NCI-H2107 treated with DMSO at 0.1 percent for 48 hours (cell line): ENCODE measurements around the gene PLEK.
"Not testable (repeated sequence)": the region's sequence is repeated elsewhere in the genome, so short reads cannot be mapped to it uniquely, and the experiment has no call there.

Source experiments
- DNase-seq: peaks from one replicate; lab custom pipeline; 2025; ENCODE audit not compliant: unreplicated experiment; lab: John Stamatoyannopoulos, UW

The PLEK gene

DNA sequence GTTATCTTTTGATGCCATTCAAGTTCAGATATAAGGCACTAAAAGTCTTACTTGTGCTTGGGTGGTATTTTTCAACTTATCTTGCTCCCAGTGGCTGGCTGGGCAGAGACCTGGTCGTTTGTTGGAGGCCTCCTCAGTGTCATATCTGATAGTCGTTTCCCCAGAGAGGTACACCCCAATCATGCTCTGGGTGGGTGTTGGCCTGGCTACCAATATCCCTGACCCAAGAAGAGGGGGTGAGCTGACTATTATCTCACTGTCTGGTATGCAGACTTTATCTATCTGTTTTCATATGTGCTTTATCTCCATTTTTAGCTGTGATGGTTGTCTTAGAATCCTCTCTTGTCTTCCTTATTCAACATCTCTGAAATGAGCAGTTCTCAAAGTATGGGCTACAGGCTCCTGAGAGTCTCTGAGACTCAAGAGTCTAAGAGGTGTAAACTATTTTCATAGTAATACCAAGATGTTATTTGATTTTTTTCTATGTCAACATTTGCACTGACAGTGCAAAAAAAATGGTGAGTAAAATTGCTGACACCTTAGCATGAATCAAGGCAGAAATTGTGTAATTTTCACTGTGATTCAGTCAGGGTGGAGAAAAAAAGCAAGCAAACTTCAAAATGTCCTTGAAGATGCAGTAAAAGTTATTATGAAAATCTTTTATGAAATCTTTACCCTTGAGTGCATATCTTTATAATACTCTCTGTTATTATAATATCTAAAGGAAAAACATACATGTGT is 12.3 kb upstream of the PLEK start:
- no peak for DNase-seq

DNA sequence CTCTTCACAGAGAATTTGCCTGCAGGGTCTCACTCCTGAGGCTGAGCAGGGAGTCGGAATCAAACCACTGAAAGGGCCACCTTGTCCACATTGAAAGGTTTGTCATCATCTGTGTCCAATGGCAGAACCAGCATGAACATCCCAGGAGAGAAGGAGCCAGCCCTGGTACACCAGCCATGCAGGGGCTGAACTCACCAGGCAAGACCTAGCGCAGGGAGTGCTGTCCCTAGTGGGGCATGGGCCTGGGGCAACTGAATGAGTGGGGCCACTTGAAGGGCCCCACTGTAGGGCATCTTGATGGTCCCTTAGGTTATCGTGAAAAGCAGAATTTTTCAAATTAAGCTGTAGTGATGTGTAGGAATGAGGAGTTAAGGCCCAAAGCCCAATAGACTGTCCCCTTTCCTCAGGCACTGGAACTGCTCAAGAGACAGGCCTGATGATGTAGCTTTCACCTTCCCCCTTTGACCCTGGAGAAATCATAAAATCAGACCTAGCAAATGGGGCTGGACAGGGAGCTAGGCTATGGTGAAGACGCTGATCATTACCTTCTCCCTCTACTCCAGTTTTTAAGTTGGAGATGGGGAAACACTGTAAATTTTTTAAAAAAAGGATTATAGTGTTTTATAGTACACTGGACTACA is 8.4 kb upstream of the PLEK start:
- no peak for DNase-seq

DNA sequence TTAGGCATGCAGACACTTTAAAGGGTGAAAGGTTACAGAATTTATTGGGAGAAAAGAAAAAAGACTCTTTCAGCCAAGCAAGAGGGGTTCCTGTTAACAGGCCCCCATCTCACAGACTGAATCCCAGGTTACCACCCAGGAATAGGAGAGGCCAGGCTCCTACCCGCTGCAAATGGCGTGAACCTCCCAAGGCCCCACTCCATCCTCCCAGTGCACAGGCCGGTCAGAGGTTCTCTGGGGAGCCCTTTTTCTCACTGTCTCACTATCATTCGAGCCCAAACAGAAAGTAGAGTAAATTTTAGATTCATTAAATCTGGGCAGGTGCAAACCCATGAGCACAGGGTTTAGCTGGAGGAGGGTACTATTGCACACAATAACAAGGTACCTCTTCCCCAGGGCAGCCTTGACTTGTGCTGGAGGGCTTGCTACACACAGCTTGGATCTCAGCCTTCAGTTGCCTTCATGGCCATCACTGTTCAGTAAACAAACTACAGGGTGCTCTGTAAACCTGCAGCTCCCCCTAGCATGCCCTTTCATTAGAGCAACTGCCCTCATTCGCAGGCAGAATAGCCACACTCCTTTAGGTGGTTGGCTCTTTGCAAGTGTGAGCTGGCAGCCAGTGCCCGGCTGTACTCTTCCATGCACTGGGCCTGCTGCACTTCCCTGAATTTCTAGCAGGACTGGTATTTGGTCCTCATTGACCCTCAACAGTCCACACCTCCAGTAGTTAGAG is 7.3 kb upstream of the PLEK start:
- DNase-seq: peak; percentile 49

DNA sequence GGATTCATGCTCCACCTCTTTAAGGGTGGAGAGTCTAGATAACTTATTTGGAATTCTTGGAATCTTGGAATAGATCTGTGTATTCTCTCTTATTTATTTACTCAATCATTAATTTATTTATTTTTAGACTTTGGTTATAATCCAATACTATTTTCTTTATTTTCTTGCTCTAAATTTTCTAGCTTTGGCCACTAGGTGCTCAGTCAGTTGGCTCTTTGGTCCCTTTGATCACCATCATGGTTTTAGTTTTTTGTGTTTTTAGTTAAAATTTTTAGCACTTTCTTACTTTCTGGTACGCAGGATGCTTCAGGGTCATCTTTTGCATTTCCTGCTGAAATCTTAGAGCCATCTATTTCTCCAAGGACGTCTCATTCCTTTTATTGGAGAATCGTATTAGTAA is 5.2 kb upstream of the PLEK start:
- no peak for DNase-seq

DNA sequence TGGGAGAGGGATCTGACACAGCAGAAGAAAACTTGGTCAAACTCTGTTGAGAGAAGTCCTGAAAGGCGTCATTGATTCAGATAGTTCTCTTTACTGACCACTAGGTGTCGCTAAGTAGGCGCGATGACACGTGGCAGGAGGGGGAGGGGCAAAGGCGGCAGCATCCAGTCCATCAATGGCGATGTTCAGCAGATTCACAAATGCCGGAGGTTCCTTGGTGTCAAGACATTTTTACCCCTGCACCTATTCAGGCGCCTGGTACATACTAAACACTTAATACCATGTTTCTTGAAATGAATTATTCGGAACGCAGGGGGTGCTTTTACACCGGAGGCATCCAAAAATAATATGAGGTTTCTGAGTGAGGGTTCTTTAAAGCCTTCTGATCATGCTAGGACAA is 3.0 kb upstream of the PLEK start:
- peak; percentile 55 for DNase-seq

DNA sequence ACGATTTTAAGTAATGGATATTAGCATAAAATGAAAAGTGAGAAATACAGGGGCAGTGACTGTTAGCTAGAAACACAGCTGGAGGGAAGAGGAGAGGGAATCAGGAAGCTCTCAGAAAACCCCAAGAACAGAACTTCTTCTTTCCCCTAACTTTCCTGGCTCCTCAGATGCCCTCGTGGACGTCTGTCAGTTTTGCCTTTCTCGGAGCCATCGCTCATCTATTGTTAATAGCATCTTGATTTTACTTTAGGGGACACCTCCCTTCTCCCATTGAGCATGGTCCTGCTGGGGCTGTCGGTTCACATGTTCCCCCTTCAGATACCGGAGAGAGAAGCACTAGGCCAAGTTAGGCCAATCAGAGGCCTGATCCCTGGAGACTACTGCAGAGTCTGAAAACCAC is 2.3 kb upstream of the PLEK start:
- DNase-seq: no peak

DNA sequence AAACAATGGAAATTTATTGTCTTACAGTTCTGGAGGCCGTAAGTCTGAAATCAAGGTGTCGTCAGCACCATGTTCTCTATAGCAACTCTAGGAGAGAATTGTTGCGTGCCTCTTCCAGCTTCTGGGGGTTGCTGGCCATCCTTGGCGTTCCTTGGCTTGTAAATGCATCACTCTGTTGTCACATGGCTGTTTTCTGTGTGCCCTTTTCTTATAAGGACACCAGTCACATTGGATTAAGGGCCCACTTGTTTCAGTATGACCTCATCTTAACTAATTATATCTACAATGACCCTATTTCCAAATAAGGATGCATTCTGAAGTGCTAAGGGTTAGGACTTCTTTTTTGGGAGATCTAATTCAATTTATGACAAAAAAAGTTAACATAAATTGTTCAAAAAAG is 1.4 kb upstream of the PLEK start:
- no peak for DNase-seq

DNA sequence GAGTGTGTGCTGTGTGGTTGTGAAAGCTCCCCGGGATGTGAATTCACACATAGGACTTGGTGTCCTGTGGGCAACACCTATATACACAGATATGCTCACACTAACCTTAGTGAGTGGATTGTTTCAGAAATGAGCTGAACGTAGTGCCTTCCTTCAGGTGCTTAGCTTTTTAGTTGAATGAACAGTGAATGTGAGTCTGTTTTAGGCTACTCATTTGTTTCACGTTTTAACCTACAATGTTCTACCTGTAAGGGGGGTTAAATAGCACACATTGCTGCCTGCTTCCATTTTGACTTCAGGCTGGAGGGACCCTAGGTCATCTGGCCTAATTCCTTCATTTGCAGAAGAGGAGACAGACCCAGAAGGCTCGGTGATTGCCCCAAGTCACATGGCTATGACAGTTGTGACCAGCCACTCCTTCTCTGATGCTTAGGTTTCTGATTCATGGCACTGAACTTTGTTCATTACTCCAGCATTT is 1.0 kb downstream of the PLEK start:
- no peak for DNase-seq

DNA sequence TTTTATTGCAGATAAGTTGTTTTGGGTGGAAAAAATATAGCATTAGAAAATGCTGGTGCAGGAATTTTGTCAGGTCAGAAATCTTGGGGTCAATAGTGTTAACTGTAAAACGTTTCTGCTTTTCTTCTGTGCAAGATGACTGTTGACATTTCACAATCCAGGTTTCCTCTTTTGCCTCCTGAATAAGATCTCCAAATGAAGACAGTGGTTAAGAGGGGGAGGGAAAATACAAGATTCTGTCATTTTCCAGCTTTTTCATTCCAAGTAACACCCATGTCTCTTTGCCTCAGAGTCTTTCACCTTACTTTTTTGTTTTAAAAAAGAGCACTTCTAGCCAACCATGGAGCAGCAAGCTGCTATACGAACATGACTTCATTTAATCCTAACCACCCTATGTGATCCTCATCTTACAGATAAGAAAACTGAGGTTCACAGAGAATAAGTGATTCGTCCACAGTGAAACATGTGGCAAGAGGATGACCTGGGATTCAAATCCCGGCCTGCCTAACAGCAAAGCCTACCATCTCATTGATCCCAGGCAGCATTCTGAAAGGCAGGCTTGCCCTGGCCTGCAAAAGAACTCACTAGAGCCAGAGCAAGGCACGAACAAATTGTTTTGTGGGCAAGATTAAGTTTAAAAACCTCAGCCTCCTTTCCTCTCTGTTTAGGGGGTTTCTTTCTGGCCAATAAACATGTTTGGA is 3.0 kb downstream of the PLEK start:
- DNase-seq: no peak

DNA sequence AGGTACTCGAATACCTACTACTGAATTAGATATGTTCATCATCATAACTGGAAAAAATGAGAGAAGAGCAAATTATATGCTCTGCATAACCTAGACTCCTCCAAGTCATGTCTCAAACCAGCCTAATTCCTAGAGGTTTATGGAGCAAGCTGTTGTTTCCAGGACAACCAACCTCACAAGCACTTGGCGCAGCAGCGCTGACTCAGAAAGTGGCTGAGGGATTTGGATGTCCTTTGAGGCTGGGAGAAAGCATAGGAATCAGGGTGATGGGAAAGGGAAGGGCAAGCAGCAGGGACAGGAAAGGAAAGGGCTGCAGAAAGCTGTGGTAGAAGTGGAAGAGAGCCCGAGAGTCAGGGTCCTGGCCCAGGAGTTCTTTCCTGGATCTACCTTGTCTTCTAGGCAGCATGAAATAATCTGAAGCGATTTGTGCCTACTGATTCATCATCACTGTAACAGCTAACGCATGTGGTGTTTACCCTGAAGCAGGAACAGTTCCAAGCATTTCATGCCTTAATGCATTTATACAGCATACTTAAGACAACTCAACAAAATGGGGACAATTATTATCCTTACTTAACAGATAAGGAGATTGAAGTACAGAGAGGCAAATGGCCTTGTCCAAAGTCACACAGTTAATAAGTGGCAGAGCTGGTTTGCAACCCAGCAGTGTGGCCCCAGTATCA is 3.7 kb downstream of the PLEK start:
- DNase-seq: no peak

DNA sequence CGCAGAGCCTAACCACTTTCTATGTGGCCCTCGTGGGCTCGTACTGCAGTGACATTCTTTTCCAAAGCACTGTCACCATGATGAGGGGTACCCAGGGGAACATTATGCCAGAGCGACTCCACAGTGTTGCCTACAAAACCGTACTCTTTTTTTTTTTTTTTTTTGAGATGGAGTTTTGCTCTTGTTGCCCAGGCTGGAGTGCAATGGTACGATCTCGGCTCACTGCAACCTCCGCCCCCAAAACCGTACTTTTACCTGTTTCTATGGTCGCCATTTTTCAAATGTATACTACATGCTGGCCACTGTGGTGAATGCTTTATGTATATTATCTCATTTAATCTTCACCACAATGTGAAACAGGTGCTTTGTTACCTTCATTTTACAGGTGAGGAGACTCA is 4.3 kb downstream of the PLEK start:
- DNase-seq: no peak

DNA sequence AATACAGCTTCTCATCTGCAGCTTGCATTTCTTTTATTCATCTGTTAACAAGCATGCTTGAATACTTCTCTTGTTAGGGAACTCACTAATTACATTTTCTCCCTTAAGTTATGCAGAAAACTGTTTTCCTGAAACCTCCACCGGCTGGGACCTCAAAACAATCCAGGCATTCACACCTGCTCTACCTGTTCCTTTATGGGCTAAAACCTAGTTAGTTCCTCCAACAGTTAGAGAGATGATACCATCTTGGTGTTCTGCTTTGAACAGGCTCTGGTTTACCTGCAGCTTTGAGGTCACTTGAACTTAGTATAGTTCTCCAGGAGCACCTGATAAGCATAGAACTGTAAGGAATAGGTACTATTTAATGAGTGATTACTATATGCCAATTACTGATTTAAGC is 6.1 kb downstream of the PLEK start:
- no peak for DNase-seq

DNA sequence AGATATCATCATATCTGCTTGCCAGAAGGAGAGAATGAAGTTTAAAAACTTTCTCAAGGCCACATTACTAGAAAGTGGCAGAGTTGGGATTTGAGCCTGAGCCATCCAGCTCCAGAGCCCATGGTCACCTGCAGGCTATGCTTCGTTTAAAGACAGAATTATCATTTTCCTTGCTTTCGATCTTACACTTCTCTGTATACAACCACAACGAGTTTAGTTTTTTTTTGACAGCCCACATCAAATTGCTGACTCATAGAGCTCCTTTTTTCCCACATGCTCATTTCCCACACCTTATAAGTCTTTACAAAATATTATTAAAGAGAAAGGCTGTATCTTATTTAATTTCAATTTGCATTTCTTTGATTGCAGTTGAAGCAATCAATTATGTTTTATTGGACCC is 6.5 kb downstream of the PLEK start:
- no peak for DNase-seq

DNA sequence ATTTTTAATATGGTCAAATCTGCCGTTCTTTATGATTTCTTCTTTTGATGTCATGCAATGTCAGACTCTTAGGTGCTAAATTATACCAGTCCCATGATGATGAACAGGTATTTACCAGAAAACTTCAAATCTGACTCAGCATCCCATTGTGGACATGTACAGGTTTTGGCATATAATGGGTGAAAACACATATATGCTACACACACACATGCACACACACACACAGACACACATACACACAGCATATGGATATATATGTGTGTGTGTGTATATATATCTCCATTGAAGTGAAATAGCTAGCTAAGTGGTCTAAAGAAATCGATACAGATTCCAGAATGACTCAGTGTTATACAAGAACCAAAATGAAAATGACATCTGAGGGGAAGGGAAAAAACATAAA is 7.4 kb downstream of the PLEK start:
- no peak for DNase-seq

DNA sequence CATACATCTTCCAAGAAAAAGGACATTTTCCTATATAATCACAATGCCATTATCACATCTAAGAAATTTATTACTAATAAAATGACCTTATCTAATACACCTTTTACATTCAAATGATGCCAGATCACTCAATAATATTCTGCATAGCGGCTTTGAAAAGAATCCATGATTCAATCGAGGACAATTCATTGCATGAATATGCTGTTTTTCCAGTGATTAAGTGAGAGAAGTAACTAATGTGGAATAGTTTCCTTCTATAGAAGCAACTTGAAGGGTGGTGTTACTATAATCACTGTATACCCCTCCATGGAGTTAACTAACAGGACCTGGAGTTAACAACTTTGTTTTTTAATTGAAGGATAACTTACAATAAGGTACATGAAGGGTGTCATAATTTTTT is 9.1 kb downstream of the PLEK start:
- no peak for DNase-seq

DNA sequence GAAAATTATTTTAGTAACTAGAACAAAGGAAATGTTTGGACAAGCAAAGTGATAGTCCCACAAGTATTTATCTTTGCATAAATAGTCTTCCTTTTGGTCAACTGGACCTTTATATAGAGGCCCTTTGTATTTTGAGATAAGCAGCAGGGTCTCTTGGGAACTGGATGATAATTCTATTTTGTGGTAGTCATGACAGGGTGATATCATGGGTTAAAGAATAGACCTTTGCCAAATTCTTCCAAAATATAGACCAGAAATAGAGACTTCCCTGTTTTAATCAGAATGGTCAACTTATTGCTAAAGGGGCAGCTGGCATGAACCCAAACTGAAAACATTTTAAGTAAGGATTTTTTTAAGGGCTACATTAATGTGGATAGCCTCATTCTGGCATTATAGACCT is 10.5 kb downstream of the PLEK start:
- no peak for DNase-seq

DNA sequence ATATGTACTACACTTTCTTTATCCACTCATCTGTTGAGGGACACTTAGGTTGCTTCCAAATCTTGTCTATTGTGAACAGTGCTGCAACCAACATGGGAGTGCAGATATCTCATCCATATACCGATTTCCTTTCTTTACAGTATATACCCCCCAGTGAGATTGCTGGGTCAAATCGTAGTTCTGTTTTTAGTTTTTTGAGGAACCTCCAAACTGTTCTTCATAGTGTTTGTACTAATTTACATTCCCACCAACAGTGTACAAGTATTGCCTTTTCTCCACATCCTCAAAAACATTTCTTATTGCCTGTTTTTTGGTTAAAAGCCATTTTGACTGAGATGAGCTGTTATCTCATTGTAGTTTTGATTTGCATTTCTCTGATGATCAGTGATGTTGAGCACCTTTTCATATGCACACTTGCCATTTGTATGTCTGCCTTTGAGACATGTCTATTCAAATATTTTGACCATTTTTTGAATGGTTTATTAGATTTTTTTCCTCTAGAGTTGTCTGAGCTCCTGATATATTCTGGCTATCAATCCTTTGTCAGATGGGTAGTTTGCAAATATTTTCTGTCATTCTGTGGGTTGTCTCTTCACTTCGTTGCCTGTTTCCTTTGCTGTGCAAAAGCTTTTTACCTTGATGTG is 12.2 kb downstream of the PLEK start:
- DNase-seq: no peak

DNA sequence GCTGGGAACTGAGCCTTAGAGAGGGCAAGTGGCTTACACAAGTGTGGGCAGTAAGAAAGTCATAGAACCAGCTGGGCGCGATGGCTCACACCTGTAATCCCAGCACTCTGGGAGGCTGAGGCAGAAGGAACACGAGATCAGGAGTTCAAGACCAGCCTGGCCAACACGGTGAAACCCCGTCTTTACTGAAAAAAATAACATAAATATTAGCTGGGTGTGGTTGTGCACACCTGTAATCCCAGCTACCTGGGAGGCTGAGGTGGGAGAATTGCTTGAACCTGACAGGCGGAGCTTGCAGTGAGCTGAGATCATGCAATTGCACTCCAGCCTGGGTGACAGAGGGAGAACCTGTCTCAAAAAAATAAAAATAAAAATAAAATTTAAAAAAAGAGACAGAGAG is 13.7 kb downstream of the PLEK start:
- not testable (repeated sequence) for DNase-seq

DNA sequence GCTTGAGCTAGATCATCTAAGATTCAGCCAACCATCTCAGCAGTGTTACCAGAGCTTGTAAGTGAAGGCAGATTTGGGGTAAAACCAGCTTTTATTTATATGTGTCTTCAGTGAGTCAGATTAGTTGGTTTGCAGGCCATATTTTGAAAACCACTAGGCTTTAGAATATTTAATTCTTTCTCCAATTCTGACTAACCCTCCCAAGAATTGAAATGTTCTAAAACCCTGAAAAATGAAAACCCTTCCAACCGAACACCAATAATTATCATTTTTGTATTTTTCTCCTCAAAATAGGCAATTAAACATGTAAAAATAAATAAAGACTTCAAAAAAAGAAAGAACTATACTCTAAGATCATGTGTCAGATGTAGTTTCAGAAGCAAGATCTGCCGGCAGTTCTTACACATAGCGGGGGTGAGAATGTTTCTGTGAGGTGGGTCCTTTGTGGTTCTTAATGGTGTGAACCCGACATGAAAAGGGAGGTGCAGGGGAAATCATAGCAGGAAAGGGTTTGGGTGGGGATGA is 14.2 kb downstream of the PLEK start:
- no peak for DNase-seq

DNA sequence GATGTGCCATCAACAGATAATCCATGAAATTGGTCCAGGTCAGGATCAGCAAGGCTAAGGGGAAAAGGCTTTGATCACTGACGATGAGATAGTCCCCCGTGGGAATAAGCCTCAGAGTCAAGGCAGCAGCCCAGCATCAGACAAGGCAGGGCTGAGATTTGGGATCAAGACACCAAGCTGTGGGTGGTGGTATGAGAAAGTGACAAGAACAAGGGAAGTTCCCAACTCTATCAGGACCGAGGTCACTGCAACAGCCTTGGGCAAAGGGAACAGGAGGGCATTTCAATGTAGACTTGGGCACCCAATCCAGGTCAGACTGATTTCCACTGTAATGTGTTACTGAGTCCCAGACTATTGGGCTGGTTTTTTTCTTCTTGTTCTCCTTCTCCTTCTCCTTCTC is 18.7 kb downstream of the PLEK start:
- DNase-seq: no peak
